Activated CD8-positive, alpha-beta memory T cell treated with anti-CD3 and anti-CD28 coated beads for 48 hours (primary cell): ENCODE data around the gene TFF2.

Source experiments
- DNase-seq, 3 experiments: peaks; one replicate each; pipeline ENCODE4 v3.0.0-alpha.2; 2020; ENCODE audit warnings: low read depth in 2 of 3, low spot score in 2 of 3

Gene TFF2

DNA sequence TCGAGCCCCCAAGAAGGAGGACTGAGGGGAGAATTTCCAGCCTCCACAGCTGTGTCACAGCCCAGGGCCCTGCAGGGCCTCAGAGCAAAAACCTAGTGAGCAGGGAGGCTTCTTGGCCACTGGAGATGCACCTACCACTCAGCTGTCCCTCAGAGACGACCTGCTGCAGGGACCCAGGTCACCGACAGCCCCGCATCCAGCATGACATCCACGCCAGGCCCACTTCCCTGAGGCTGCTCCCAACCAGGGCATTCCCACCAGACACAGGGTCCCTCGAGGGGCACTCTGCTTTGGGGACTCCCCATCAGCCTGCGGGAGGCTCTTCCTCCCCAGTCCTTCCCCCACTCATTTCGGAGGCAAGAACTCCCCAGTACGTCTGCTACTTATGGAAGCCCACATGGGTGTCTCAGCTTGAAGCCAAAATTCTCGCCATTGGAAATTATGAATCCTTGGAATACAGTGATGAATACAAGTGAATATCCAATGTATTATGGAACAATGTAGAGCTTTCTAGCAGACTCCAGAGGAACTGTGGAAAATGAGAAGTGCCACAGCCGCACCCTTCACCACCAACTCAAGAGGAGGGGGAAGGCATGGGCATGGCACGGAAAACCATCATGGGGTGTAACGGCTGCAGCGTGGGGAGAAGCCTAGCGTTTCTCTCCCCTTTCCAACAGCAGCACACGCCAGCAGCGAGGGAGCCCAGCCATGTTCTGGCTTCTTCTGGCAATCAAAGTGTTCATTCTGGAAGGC, 42.5 kb downstream of the TFF2 start:
- no peak for DNase-seq

GRCh38 chr21:42307106-42307505, 43.7 kb downstream of the TFF2 start:
- no peak for DNase-seq

DNA sequence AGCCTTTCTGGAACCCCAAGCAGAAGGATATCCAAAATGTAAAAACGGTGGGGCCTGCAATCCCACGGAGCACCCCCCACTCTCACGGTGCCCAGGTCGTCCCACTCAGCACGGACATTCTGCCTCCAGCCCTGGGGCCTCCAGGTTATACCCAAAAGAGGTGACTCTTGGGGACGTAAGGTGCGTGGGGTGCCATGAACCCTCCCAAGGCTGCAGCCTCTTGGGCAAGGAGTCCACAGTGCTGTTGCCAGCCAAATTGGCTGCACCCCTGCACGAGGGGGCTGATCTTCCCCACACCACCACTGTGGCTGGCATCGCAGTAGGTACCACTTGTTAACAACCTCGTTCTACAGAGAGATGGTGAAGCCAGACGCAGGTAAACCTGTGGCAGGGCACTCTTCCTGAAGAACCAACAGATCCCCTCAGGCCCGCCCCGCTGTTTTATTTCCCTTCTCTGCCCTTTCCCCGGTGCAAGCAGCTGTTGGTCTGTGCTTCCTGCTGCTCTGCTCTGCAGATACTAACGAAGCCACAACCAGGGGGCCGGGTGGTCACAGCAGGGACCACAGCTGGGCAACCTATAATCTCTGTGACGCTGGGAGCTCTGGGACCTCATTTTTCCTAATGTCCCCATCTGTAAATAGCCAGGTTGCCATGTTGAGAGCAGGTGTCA, 44.3 kb downstream of the TFF2 start:
- DNase-seq: no peak

GRCh38 chr21:42305707-42306147, 45.1 kb downstream of the TFF2 start:
- DNase-seq: no peak

GRCh38 chr21:42304556-42305454, 46.0 kb downstream of the TFF2 start:
- DNase-seq: no peak

DNA sequence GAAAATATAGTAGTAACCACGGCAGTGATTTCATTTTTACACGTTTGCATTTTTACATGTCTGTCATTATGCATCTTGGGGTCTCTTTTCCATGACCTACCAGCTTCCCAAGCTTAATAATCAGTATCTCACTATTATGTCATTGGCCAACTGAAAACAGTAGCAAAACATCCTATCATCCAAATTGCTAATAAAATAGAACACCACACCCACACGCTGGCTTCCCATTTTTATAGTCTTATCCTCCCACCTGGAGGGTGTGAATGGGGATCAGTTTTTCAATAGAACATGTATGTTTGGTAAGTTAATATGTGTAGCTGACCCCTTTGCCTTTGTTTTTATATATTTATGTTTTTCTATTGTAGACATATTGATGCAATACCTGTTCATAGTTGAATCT, 47.4 kb downstream of the TFF2 start:
- DNase-seq: no peak

GRCh38 chr21:42302794-42303193, 48.0 kb downstream of the TFF2 start:
- DNase-seq: no peak

DNA sequence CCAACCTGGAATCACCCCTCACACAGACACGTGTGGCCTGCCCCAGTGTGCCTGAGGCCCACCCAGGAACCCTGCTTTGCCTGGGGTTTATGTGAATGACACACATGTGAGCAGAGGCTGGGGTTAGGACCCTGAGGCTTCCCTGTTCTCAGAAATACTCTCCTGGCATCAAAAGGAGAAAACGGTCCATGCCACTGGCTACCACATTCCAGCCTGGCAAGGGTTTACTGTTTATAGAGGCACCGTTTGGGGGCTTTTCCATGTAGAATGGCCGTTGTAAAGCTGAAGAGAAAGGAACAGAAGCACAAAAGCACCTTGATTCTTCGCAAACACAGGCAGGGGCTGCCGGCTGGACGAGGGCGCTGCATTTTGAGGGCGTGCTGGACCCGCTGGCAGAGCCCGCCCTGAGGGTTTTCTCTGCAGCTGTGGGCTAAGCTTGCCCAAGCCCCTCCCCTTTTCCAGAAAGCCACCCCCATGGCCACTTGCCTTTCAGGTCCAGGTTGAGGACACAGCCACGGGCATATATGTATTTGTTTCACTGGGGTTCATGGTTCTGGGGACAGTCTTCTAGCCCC, 48.6 kb downstream of the TFF2 start:
- DNase-seq: no peak

DNA sequence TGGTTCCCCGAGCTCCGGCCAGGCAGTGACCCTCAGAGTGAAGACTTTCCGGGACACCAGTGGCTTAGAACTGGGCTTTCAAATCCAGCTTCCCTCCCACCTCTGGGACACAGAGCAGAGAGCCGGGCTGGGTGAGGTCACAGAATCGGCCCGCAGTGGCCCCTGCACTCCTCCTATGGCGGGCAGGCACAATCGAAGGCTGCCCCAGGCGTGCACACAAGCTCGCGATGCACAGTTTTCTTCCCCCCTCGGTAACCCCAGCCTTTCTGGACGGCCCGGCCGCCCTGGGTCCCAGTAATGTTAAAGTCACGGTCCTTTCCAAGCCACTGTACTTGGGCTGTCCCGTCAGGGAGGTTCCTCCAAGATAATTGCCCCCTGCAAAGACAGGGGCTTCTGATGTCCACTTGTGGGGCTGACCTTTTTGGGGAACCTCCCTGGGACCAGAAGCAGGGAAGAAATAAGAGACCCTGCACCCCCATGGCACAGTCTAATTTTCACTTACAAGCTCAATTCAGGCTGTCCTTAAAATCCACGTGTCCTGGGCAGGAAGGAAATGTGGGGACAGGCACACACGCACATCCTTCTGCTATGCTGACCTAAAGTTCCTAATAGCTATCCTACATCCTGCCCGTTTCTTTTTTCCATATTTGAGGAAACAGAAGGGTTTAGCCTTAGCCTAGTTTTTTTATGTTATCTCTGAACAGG, 49.3 kb downstream of the TFF2 start:
- no peak for DNase-seq

GRCh38 chr21:42300956-42301355, 49.8 kb downstream of the TFF2 start:
- DNase-seq: no peak

DNA sequence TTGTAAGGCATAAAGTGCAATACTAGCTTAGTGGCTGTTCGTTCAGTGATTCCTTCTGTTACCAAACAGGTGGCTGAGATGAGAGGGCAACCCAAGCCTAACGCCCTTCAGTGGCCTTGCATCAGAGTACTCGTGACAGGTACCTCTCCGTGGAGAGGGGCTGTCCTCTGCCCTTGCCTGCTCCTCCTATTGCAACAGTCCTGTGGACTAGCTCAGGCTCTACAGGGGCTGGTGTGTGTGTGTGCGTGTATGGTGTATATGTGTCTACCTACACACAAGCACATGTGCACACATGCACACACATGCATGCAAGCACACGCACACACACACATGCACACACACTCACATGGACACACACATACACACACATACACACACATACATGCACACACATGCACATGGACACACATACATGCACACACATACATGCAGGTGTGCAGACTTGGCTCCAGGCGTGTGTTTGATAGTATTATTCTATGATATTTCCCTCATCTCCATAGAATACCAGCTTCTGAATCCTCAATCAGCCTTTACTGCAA, 50.7 kb downstream of the TFF2 start:
- DNase-seq: no peak

- DNase-seq: no peak
Measured at GRCh38 chr21:42299324-42300044, 51.3 kb downstream of the TFF2 start.

- no peak for DNase-seq
Measured at GRCh38 chr21:42298657-42299056, 52.1 kb downstream of the TFF2 start.

GRCh38 chr21:42298237-42298636, 52.6 kb downstream of the TFF2 start:
- DNase-seq: no peak

- DNase-seq: no peak
Measured at GRCh38 chr21:42297377-42297776, 53.4 kb downstream of the TFF2 start.

DNA sequence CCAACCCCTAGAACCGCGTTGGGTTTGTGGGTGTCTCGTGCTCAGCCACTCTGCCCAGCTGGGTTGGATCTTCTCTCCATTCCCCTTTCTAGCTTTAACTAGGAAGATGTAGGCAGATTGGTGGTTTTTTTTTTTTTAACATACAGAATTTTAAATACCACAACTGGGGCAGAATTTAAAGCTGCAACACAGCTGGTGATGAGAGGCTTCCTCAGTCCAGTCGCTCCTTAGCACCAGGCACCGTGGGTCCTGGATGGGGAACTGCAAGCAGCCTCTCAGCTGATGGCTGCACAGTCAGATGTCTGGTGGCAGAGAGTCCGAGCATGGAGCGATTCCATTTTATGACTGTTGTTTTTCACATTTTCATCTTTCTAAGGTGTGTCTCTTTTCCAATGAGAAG, 54.3 kb downstream of the TFF2 start:
- no peak for DNase-seq
